H1 (cell line): Measurements from ENCODE around the gene SLC6A6. TPM values are rescaled to one million over a fixed set of nuclear protein-coding genes. Genes with fewer than 3 reads are reported as not detected.

Experiments
- CTCF ChIA-PET: fragments of 300-600 bp; sonication (Branson Sonifier 250); formaldehyde crosslinking; loops from one replicate; lab custom pipeline; 2021; ENCODE audit not compliant: partially characterized antibody; lab: Charles Lee
- POLR2A ChIA-PET: fragments of 300-600 bp; sonication (Branson Sonifier 250); formaldehyde crosslinking; loops from one replicate; lab custom pipeline; 2021; ENCODE audit warnings: inconsistent platforms; ENCODE audit not compliant: partially characterized antibody; lab: Charles Lee
- DNase-seq, 2 experiments: peaks; one replicate each; pipeline versions ENCODE4 v3.0.0 to v3.0.0-alpha.2; 2010 to 2022; ENCODE audit warnings: low spot score in 2 of 2, low read depth in 1 of 2, mixed read lengths in 1 of 2
- FAIRE-seq: peaks from 2 replicates; lab custom pipeline; 2011; peaks lifted over from hg19 to GRCh38; lab: Jason Lieb, UNC
- H2AFZ ChIP-seq: 2 replicates; pipeline ENCODE4 v1.8.1; 2012; ENCODE audit warnings: low read length, inconsistent platforms
- H2AK5ac ChIP-seq: 2 replicates; pipeline ENCODE4 v1.6.1; 2013; ENCODE audit warnings: low read depth, low read length
- H2BK120ac ChIP-seq: replicated peaks from 2 replicates; pipeline ENCODE3; 2013; ENCODE audit warnings: low read depth, low read length, inconsistent platforms
- H2BK12ac ChIP-seq: 2 replicates; pipeline ENCODE4 v1.6.1; 2013; ENCODE audit warnings: low read depth, low read length
- H2BK15ac ChIP-seq: 2 replicates; pipeline ENCODE4 v1.6.1; 2013; ENCODE audit warnings: low read length
- H2BK20ac ChIP-seq: 2 replicates; pipeline ENCODE4 v1.6.1; 2013; ENCODE audit warnings: low read length
- H2BK5ac ChIP-seq: 2 replicates; pipeline ENCODE4 v1.6.1; 2013; ENCODE audit warnings: low read depth, low read length
- H3K14ac ChIP-seq: 2 replicates; pipeline ENCODE4 v1.6.1; 2013; ENCODE audit warnings: inconsistent platforms; ENCODE audit not compliant: insufficient read length
- H3K18ac ChIP-seq: 2 replicates; pipeline ENCODE4 v1.6.1; 2013; ENCODE audit warnings: low read length; ENCODE audit errors: extremely low read depth
- H3K23ac ChIP-seq: 2 replicates; pipeline ENCODE4 v1.6.1; 2013; ENCODE audit warnings: inconsistent platforms; ENCODE audit not compliant: insufficient read length
- H3K23me2 ChIP-seq: 2 replicates; pipeline ENCODE4 v1.6.1; 2013; ENCODE audit warnings: low read depth, low read length
- H3K27ac ChIP-seq: 2 replicates; pipeline ENCODE4 v1.6.1; 2011; ENCODE audit warnings: low read depth, low read length, inconsistent platforms
- H3K27me3 ChIP-seq, 4 experiments: replicated peaks in 1 of 4; 1 replicate in 1 of 4; 2 replicates in 3 of 4; pipeline versions ENCODE4 v1.6.1 to v1.8.1; 2011 to 2013; ENCODE audit warnings: low read length in 3 of 4, mild to moderate bottlenecking in 3 of 4, inconsistent platforms in 2 of 4, mixed read lengths in 2 of 4, moderate library complexity in 1 of 4; ENCODE audit not compliant: control insufficient read depth in 3 of 4, insufficient read depth in 3 of 4; ENCODE audit errors: extremely low read depth in 1 of 4
- H3K36me3 ChIP-seq, 4 experiments: 2 replicates each; pipeline versions ENCODE4 v1.6.1 to v1.8.1; 2011 to 2013; ENCODE audit warnings: mild to moderate bottlenecking in 4 of 4, low read length in 3 of 4, moderate library complexity in 2 of 4, control low read depth in 1 of 4, inconsistent platforms in 1 of 4; ENCODE audit not compliant: insufficient read depth in 4 of 4, control insufficient read depth in 2 of 4
- H3K4ac ChIP-seq: replicated peaks from 2 replicates; pipeline ENCODE3; 2013; ENCODE audit warnings: low read length, low read depth, mixed read lengths, inconsistent platforms; ENCODE audit not compliant: insufficient read length
- H3K4me1 ChIP-seq, 4 experiments: replicated peaks in 1 of 4; 1 replicate in 1 of 4; 2 replicates in 3 of 4; pipeline versions ENCODE4 v1.6.1 to v1.8.1; 2011 to 2013; ENCODE audit warnings: low read length in 3 of 4, inconsistent platforms in 2 of 4, mixed read lengths in 1 of 4; ENCODE audit not compliant: insufficient read depth in 4 of 4, control insufficient read depth in 3 of 4
- H3K4me2 ChIP-seq, 2 experiments: 2 replicates each; pipeline versions ENCODE4 v1.6.1 to v1.8.1; 2011 to 2013; ENCODE audit warnings: low read depth in 2 of 2, low read length in 2 of 2, control low read depth in 1 of 2, inconsistent platforms in 1 of 2, mild to moderate bottlenecking in 1 of 2; ENCODE audit not compliant: insufficient read depth in 1 of 2
- H3K4me3 ChIP-seq, 4 experiments: fragments of 200-600, 300-600 bp in 1 of 4; sonication (generic), shearing (Covaris generic), sonication (Bioruptor Twin) in 1 of 4; 2 replicates each; pipeline versions ENCODE4 v1.5.1 to v1.8.1; 2011 to 2016; ENCODE audit warnings: low read length in 4 of 4, low read depth in 3 of 4, control low read depth in 2 of 4, inconsistent platforms in 2 of 4, mild to moderate bottlenecking in 2 of 4, mixed read lengths in 1 of 4, moderate library complexity in 1 of 4; ENCODE audit not compliant: insufficient read depth in 2 of 4; ENCODE audit errors: extremely low read depth in 1 of 4
- H3K56ac ChIP-seq: replicated peaks from 2 replicates; pipeline ENCODE3; 2013; ENCODE audit warnings: low read depth, mild to moderate bottlenecking, mixed read lengths, low read length, inconsistent platforms; ENCODE audit not compliant: insufficient read length
- H3K79me1 ChIP-seq: 2 replicates; pipeline ENCODE4 v1.6.1; 2013; ENCODE audit warnings: low read depth, low read length, control low read depth
- H3K79me2 ChIP-seq, 2 experiments: 2 replicates each; pipeline versions ENCODE4 v1.6.1 to v1.8.1; 2012 to 2013; ENCODE audit warnings: low read length in 2 of 2, mild to moderate bottlenecking in 2 of 2, inconsistent platforms in 1 of 2; ENCODE audit not compliant: insufficient read depth in 2 of 2, control insufficient read depth in 1 of 2
- H3K9ac ChIP-seq, 4 experiments: replicated peaks in 1 of 4; 1 replicate in 1 of 4; 2 replicates in 3 of 4; pipeline versions ENCODE4 v1.6.1 to v1.8.1; 2011 to 2013; ENCODE audit warnings: low read depth in 3 of 4, low read length in 3 of 4, control low read depth in 2 of 4, mild to moderate bottlenecking in 2 of 4, moderate library complexity in 2 of 4, inconsistent platforms in 1 of 4; ENCODE audit errors: extremely low read depth in 1 of 4
- H3K9me3 ChIP-seq, 2 experiments: 2 replicates each; pipeline versions ENCODE4 v1.6.1 to v1.8.1; 2012 to 2013; ENCODE audit warnings: mild to moderate bottlenecking in 2 of 2, moderate library complexity in 2 of 2, control low read depth in 1 of 2, inconsistent platforms in 1 of 2, low read depth in 1 of 2, low read length in 1 of 2, mixed read lengths in 1 of 2; ENCODE audit not compliant: insufficient read depth in 2 of 2
- H4K20me1 ChIP-seq, 2 experiments: replicated peaks in 1 of 2; 2 replicates each; pipeline versions ENCODE3 to v1.8.1; 2011 to 2013; ENCODE audit warnings: inconsistent platforms in 2 of 2, low read length in 2 of 2, mild to moderate bottlenecking in 1 of 2; ENCODE audit not compliant: insufficient read depth in 2 of 2, control insufficient read depth in 1 of 2
- H4K5ac ChIP-seq: 2 replicates; pipeline ENCODE4 v1.6.1; 2013; ENCODE audit warnings: low read length, low read depth, mixed read lengths, inconsistent platforms; ENCODE audit not compliant: insufficient read length
- H4K8ac ChIP-seq: 2 replicates; pipeline ENCODE4 v1.8.0; 2013; ENCODE audit warnings: mild to moderate bottlenecking, moderate library complexity, low read length, inconsistent platforms; ENCODE audit not compliant: insufficient read depth; ENCODE audit errors: extremely low read depth
- H4K91ac ChIP-seq: replicated peaks from 2 replicates; pipeline ENCODE3; 2013; ENCODE audit warnings: low read length, mixed read lengths, inconsistent platforms; ENCODE audit not compliant: insufficient read length
- BCL11A ChIP-seq, 2 experiments: IDR thresholded peaks; one replicate each; pipeline ENCODE4 v1.6.1; 2011; ENCODE audit warnings: low read depth in 2 of 2, low read length in 2 of 2, mild to moderate bottlenecking in 2 of 2
- CEBPB ChIP-seq: IDR thresholded peaks from 2 replicates; pipeline ENCODE4 v1.6.1; 2012; ENCODE audit warnings: low read depth, low read length
- CTCF ChIP-seq, 3 experiments: IDR thresholded peaks; 1 replicate in 2 of 3; 2 replicates in 1 of 3; pipeline versions ENCODE4 v1.5.1 to v1.6.1; 2011; ENCODE audit warnings: low read length in 3 of 3, mild to moderate bottlenecking in 3 of 3, inconsistent platforms in 2 of 3, low read depth in 1 of 3, moderate library complexity in 1 of 3; ENCODE audit not compliant: insufficient read depth in 1 of 3; ENCODE audit errors: control extremely low read depth in 1 of 3
- FOSL1 ChIP-seq: IDR thresholded peaks from 2 replicates; pipeline ENCODE4 v1.6.1; 2011; ENCODE audit warnings: mild to moderate bottlenecking, low read depth, low read length, moderate library complexity; ENCODE audit not compliant: insufficient read depth
- HDAC6 ChIP-seq: IDR thresholded peaks from one replicate; pipeline ENCODE4 v1.7.1; 2012; ENCODE audit warnings: low read depth, mild to moderate bottlenecking, inconsistent platforms, low read length, moderate library complexity
- KDM5A ChIP-seq: fragments of 200-600 bp; IDR thresholded peaks from 2 replicates; pipeline ENCODE4 v1.7.1; 2012; ENCODE audit warnings: mild to moderate bottlenecking, low read length, inconsistent platforms, mixed read lengths
- PHF8 ChIP-seq: fragments of 200-600 bp; sonication (generic); conservative IDR thresholded peaks from 2 replicates; pipeline ENCODE4 v1.7.1; 2012; ENCODE audit warnings: low read depth, mild to moderate bottlenecking, inconsistent platforms, low read length, moderate library complexity
- POLR2A ChIP-seq, 2 experiments: IDR thresholded peaks; 1 replicate in 1 of 2; 2 replicates in 1 of 2; pipeline ENCODE4 v1.6.1; 2011; ENCODE audit warnings: low read depth in 2 of 2, low read length in 2 of 2, mild to moderate bottlenecking in 2 of 2; ENCODE audit errors: control extremely low read depth in 1 of 2
- POU5F1 ChIP-seq: IDR thresholded peaks from 2 replicates; pipeline ENCODE4 v1.6.1; 2011; ENCODE audit warnings: low read depth, mild to moderate bottlenecking, low read length, moderate library complexity
- RFX5 ChIP-seq: IDR thresholded peaks from 2 replicates; pipeline ENCODE4 v1.6.1; 2011; ENCODE audit warnings: low read depth, low read length, improper control_type of control experiment, borderline replicate concordance
- RNF2 ChIP-seq: fragments of 200-900, 300-1000 bp; sonication (generic); IDR thresholded peaks from 2 replicates; pipeline ENCODE4 v1.7.1; 2016; ENCODE audit warnings: borderline replicate concordance, low read depth, mild to moderate bottlenecking, antibody characterized with exemption, low read length; ENCODE audit not compliant: poor library complexity, severe bottlenecking; ENCODE audit errors: missing control alignments
- SP2 ChIP-seq: IDR thresholded peaks from 2 replicates; pipeline ENCODE4 v1.6.1; 2012; ENCODE audit warnings: mild to moderate bottlenecking, low read length, inconsistent platforms
- WGBS, 2 experiments: shearing (Covaris generic) in 1 of 2; methylation state at CpG; one replicate each; pipeline versions ENCODE4 v1.1.6 to v1.1.7; 2013 to 2015; ENCODE audit warnings: low lambda C conversion rate in 2 of 2, mixed read lengths in 2 of 2, inconsistent platforms in 1 of 2, low coverage in 1 of 2, missing lambda C conversion rate in 1 of 2; ENCODE audit not compliant: insufficient replicate concordance in 2 of 2, insufficient coverage in 1 of 2, insufficient read length in 1 of 2; ENCODE audit errors: extremely low coverage in 1 of 2, missing lambda C conversion rate in 1 of 2; 5-methylcytosine and 5-hydroxymethylcytosine counted together
- polyA plus RNA-seq, 7 experiments: library from polyadenylated mRNA; depleted of rRNA in 3 of 7; stranded (reverse) in 5 of 7; unstranded in 2 of 7; fragments of >200 nt in 5 of 7; fragments of 200-250 nt in 2 of 7; gene quantifications; 1 replicate in 5 of 7; 2 replicates in 1 of 7; 4 replicates in 1 of 7; pipeline versions ENCODE4 v1.2.1 to v1.2.3, GENCODE V29; 2011 to 2013; ENCODE audit warnings: missing spikeins in 2 of 7, mixed read lengths in 2 of 7
- total RNA-seq: library from RNA; stranded (reverse); fragmentation: NEBNext Ultra II Directional; extraction: Animal tissue kit (Norgen Biotek cat#: 25700); gene quantifications from 2 replicates; pipeline ENCODE4 v1.2.1, GENCODE V29; 2021

The SLC6A6 gene
- total and polyA plus RNA-seq, 2 of the 8 experiments (the other 6 are each of a cell fraction or from before 2014, with no cell fraction given): 66.2 to 144 TPM

GRCh38 chr3:14429237-14429636 is 26.8 kb downstream of the SLC6A6 start:
- ChIA-PET CTCF (interaction anchor here (0.6 to 2.8 kb wide), 5 partner anchors 18 to 167 kb away, joined by 3 to 14 read pairs (median 7); no protein-coding TSS in a partner anchor), POLR2A (interaction anchor here (1.3 to 1.5 kb wide), 2 partner anchors 8 to 27 kb away, joined by 3 read pairs; partner anchors contain the start of gene SLC6A6)
- Histone ChIP-seq H3K56ac (no peak overlapping the region), H2BK12ac (no peak overlapping the region), H3K23me2 (no peaks in the 10 kb centered on the region), H3K4me3 (no peak overlapping the region), H3K4ac (no peak overlapping the region), H2AK5ac (no peak overlapping the region), H3K27me3 (no peaks in the 10 kb centered on the region), H2AFZ (no peak overlapping the region), H4K8ac (no peak overlapping the region), H3K79me1 (peaks cover 27% of the 10 kb centered on the region), H3K23ac (no peak overlapping the region), H4K20me1 (peaks cover 19 to 56% of the 10 kb centered on the region in 2 experiments), H2BK5ac (no peak overlapping the region; the same call in 1 of the 2 replicates), H3K9me3 (no peaks in the 10 kb centered on the region), H3K14ac (no peak overlapping the region), H3K36me3 (no peaks in the 10 kb centered on the region), H2BK20ac (no peak overlapping the region), H3K4me1 (peaks cover 8 to 35% (median 18%) of the 10 kb centered on the region in 4 experiments), H4K91ac (no peak overlapping the region), H3K27ac (no peak overlapping the region), H2BK120ac (no peak overlapping the region), H3K79me2 (peaks cover 3 to 78% of the 10 kb centered on the region in 2 experiments), H3K18ac (no peak overlapping the region; the same call in 1 of the 2 replicates), H4K5ac (no peak overlapping the region), H3K9ac (no peak overlapping the region), H3K4me2 (no peak overlapping the region), H2BK15ac (no peak overlapping the region)
- no peak for FAIRE-seq
- 88% methylated on average over 5 of the region's 5 CpGs; no CpG with 5 or more reads in 1 of the 2 experiments for WGBS, 2 experiments
- no peak for DNase-seq
- TF ChIP-seq BCL11A (IDR thresholded peaks at IDR 0.05; ENCODE audit: low read depth in 2 of 2, low read length in 2 of 2): no peak
- no peak for TF ChIP-seq KDM5A
- TF ChIP-seq RNF2: no peak
- TF ChIP-seq SP2: no peak
- TF ChIP-seq POU5F1: no peak
- TF ChIP-seq PHF8: no peak
- TF ChIP-seq CEBPB: no peak
- no peak for TF ChIP-seq CTCF (IDR thresholded peaks at IDR 0.05; ENCODE audit: control extremely low read depth in 1 of 3, insufficient read depth in 1 of 3, low read depth in 1 of 3, low read length in 3 of 3)
- no peak for TF ChIP-seq HDAC6
- TF ChIP-seq POLR2A (IDR thresholded peaks at IDR 0.05; ENCODE audit: control extremely low read depth in 1 of 2, low read depth in 2 of 2, low read length in 2 of 2): no peak
- no peak for TF ChIP-seq FOSL1
- TF ChIP-seq RFX5: no peak
